Left renal pelvis (tissue), 4 donors: ENCODE data around the gene NFKBIZ. TPM values are rescaled to one million over a fixed set of nuclear protein-coding genes. Genes with fewer than 3 reads are reported as not detected.
A peak's percentile ranks its signal among the peaks of the same experiment; 100 is the strongest.

Experiments
- DNase-seq, 4 donors: peaks; one replicate each; pipeline ENCODE4 v3.0.0-alpha.2; 2013; ENCODE audit warnings: low read depth in 4 of 4, low spot score in 3 of 4
- polyA plus RNA-seq, 4 donors: library from polyadenylated mRNA; unstranded; fragments of 120-200 nt; gene quantifications; one replicate each; pipeline ENCODE4 v1.2.1, GENCODE V29; 2013; ENCODE audit not compliant: insufficient read length in 4 of 4

Gene NFKBIZ
- polyA plus RNA-seq, 4 donors: 5.2 to 70.8 (median 9.3) TPM

DNA sequence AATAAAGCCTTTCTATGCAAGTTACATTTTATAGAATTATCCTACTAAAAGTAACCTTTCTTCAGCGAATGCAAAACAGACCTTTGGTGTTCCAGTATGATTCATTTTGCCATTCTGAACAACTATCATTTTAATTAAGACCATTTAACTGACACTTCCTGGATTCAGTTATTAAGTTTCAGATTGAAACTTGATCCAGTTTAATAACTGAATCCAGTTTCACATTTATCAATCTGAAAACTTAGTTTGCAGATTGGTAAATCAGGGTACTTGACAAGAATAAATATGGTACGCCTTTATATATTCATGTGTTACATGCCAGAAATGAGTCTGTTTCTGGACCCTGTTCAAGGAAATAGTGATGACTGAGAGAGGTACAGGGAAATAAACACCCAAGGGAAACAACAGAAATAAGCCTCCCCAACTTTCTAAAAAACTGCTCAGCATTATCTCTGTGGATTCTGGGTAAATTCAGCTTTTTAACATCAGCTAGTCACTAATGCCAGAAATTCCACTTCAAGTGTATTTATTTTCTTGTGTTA is 23.3 kb upstream of the NFKBIZ start:
- no peak for DNase-seq

DNA sequence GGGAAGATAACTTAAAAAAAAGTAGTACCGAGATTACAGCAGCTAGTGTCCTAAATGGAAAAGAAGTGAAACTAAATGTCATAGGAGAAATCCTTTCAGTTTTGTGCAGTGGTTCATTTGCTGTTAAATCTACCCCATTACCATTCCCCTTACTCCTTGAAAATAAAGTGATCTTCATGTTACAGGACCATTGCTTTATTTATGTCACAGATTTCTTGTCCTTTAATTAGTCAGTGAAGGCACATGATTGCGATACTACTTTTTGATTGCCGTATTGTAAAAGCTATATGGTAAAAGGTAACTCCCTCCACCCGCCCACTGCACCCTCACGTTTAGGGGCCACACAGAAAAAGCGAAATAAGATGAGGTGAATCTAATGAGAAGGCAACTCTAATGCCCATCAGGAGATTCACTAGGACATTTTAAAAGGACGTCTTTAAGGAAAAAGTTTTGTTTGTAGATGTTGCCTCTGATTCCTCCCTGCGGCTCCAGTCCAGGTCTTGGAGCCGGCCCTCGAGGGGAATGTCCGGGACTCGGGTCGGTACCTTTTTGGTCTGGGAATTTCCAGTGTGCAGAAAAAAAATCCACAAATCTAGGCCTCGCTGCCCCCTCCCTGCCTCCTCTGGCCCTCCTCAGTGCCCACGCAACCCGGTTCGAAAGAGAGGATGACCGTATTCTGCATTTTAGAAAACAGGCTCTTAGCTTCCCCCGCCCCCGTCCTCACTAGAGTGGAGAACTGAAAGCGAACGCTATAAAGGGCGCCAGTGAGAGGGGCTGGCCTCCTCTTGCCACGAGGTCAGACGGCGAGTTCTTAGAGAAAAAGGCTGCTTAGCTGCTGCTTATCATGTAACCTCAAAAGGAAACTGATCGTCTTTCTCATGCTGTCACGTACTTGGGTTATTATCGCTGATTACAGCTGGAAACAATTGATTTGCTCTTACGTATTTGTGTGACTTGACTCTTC is 21.8 kb upstream of the NFKBIZ start:
- peak in 1 of 4 donors; percentile 65 for DNase-seq

DNA sequence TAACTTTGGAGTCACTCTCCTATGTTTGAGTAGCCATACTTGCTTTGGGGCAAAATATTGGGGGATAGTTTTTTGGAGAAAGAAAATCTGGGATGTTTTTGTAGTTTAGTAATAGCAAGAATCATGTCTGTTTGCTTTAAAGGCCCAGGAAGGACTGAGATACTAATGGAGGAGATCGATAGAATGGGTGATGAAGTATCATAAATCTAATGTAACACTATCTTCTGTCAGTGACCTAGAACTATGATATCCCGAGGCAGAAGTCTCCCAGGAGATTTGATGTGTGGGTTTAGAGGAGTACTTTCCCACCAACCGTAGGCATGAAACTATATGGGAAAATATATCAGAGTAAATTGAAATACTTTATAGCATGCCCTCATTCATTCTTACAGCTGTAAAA is 21.0 kb upstream of the NFKBIZ start:
- DNase-seq: no peak

DNA sequence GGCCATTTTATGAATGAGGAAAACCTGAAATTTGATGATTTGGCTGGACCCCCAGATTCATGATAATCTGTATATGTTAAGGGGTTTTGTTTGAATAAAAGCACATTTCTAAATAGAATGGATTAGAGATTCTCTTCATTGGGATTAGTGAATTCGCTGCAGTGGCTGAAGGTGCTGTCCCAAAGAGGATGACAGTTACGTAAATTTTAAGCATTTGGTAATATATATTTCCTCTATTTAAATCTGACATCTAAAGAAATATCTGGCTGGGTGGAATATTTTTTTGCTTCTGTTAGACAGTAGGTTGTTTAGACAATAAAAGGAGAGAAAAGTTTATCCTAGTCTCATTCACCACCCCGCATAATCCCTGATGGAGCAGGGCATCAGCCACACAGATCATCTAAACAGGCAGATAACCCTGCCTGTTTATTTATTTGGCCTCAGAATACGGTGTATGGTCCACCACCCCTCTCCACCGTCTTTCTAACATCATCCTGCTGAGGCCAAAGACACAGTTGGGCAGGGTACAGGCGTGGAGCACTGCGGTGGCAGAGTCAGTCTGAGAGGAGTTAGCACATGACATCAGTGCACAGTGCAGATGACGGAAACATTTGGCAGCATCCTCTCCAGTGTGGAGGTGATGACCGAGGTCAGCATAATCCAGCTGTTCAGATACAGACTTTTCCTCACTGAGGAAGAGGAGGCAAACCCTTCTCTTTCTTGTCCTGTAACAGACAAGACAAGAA is 20.4 kb upstream of the NFKBIZ start:
- DNase-seq: no peak

DNA sequence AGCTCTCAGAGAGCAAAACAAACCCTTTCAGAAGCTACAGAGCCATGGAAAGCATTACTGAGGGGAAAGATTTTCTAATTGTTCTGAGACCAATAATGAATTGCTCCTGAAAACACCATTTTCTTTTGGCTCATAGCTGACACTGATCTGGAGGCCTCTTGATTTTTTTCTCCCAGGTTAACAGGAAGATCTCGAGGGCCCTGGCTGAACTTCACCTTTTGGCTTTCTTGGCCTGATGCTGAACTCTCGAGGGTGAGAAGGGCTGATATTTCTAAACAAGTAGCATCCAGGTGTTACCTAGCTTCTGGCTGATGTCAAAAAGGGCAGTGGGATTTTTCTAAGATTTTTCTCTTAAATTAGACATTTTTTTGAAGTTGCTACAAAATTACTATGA is 19.9 kb upstream of the NFKBIZ start:
- DNase-seq: no peak

DNA sequence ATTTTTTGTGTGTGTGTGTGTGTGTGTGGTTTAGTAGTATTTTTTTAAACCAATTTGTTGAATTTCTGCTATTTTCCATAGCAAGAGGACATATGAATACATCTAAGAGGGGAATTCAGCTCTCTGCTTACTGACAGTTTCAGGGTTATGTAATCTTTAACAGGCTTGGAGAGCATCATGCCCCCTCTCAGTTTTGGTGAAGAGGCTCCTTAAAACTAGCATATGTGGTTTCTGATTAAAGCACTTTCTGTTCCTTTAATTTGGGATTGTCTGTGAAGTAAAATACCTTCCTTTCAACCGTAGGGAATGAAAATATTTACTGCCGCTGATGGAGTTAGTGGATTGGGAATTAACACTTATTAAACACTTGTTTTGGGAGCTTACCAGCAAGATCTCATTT is 19.4 kb upstream of the NFKBIZ start:
- no peak for DNase-seq

DNA sequence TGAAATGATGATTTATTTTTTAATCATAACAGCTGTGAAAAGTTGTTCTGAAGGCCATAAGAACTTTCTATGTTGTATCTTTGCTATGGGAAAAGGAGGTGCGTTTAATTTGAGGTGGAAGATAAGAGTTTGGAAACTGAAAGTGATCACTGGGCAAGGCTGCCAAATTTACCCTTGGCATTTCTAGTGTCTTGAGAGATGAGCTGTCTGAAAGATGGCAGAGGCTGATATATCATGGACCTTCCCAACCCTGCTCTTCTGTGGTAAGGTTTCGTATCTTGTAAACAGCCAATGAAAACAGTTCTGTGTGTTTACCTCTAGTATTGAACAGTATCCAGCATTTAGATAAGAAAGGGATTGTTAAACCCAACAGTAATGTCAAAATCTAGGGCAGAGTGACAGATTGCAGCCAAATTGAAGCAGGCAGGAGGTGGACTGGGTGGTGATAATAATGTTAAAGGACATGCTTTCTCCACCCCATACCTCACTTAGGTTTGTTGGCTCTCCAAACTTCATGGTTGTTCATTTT is 15.8 kb upstream of the NFKBIZ start:
- no peak for DNase-seq

DNA sequence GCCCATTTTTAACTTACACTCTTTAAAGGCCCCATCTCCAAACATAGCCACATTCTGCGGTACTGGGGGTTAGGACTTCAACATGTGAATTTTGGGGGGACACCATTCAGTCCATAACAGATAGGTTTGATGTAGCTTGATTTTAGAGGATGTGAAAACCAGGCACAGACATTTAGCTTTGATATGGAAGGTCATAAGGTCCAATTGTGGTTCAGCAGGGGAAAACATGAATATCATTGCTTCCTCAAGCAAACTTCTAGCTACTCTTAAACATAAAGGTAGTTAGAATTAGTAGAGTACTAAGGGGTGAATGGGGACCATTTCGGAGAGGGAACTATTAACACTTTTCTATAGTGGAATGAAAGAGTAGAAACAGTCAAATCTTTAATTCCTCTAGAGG is 13.6 kb upstream of the NFKBIZ start:
- no peak for DNase-seq

DNA sequence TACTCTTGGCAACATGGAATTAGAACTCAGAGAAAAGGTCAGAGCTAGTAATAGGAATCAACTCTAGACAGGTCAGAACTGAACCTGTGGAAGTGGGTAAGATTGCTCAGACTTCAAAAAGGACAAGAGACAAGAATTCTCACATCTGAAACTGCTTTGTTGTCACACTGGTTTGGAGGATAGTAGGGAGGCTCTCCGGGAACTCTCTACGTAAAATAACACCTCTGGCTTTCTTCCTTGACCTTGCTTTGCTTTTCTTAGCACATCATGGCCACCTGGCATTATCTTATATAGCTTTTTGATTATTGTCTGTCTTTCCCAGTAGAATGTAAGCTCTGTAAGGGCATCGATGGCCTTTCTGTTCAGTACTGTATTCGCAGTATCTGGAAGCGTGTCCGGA is 13.2 kb upstream of the NFKBIZ start:
- DNase-seq: no peak

DNA sequence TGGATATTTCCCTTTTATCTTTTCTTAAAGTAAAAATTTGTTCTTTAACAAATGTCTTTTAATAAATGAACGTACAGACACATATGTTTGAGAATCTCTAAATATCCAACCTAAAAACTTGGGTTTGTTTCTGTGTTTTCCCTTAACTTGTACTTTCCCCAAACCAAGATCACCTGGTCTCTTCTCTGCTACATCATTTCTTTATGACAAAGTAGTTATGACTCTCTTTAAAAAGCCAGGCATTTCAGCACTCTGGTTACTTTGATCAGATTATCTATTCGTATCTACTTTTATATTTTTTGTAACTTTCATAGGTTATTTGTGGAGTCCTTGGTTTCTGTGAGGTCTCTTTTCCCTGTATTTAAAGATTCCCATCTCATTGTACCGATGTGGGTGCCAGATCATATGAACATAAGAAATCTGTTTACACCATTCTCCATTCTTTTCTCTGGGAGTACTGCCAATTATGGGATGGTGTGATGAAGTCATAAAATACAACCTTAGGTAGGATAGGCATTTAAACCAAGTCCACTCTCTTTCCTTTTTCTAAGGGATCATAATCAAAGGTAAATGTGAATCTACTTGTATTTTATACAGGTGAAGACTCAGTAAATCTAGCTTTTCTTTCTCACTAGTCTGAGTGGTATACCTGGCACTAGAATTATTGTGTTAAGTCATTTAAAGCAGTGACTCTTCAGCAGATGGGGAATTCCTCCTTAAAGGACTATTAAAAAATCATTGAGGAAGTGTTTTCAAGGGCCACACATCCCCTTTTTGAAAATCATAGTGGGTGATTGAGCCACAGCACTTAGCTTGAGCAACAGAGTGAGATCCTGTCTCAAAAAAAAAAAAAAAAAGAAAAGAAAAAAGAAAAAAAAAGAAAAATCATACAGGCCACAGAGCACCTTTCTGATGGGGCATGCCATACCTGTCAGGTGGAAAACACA is 12.4 kb upstream of the NFKBIZ start:
- no peak for DNase-seq

DNA sequence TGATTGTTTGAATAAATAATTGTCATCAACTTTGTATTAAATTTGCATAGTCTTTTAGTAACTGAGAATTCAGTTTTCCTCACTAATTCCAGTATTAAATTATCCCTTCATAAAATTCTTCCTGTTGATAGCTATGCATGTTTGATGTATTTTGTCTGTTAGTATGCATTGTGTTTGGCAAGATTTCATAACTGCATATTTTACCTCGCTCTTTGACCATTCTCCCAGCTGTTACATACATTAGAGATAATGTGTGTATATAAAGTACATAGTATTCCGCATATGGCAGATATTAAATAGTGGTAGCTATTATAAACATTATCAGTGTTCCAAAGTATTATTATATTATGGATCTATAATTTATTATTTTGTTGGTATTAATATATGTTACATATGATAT is 10.6 kb upstream of the NFKBIZ start:
- DNase-seq: no peak

DNA sequence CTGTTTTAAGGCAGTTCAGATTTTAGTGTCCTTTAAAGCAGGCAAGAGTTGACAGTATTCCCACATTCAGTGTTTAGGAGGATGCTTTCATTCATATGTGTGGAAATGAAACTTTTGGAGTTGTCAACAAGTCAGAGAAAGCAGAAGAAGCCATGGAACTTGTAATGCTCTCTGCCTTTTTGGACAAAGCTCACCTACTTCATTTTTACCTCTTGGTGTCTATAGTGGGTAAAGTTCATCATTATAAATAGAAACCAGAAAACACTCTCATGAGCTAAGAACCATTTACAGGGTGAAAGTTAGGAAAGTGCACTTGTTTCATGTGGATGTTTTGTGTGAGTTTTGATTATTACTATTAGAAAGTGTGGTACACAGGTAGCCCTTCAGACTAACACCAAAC is 9.2 kb upstream of the NFKBIZ start:
- no peak for DNase-seq

DNA sequence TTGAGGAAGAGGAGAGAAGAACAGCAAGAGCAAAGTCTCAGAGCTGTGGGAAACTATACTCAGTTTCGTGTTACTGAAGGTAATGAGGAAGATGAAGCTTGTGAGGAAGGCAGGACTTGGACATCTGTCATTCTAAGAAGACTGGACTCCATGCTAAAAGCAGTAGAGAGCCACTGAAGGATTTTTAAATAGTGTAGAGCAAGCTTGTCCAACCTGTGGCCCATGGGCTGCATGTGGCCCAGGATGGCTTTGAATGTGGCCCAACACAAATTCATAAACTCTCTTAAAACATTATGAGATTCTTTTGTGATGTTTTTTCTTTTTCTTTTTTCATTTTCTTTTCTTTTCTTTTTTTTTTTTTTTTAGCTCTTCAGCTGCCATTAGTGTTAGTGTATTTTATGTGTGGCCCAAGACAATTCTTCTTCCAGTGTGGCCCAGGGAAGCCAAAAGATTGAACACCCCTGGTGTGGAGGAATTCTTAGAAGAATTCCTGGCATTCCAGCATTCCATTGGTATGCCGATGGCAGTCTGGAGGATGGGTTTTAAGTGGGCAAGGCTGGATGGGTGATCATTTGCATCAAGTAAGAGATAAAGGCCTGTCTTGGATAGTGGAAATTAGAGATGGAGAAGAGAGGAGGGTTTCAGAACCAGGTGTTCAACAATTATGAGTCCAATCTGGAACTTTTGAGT is 6.9 kb upstream of the NFKBIZ start:
- DNase-seq: no peak

DNA sequence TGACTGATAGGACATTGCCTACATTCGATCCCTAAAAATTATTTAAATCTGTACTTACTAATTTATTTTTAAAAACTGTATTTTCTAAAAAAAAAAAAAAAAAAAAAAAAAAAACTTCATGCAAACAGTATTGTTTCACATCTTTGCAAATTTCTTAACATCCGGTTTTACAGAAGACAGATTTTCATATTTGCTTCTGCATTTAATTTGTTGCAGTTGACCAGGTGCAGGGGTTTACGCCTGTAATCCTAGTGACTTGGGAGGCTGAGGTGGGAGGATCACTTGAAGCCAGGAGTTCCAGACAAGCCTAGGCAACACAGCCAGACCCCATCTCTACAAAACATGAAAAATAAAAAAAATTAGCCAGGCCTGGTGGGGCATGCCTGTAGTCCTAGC is 6.4 kb upstream of the NFKBIZ start:
- no peak for DNase-seq

DNA sequence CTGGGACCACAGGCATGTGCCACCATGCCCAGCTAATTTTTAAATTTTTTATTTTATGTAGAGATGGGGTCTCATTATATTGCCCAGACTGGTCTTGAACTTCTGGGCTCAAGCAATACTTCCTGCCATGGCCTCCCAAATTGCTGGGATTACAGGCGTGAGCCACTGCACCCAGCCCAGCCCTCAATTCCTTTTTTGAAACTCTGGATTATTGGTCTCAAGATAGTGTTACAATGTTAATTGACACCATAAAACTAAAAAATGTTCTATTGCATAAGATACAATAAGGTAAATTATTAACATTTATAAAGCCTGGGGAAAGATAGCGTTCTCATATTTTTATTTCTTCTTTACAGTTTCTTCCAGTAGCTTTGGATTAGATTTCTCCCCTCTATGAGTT is 3.9 kb upstream of the NFKBIZ start:
- DNase-seq: no peak

DNA sequence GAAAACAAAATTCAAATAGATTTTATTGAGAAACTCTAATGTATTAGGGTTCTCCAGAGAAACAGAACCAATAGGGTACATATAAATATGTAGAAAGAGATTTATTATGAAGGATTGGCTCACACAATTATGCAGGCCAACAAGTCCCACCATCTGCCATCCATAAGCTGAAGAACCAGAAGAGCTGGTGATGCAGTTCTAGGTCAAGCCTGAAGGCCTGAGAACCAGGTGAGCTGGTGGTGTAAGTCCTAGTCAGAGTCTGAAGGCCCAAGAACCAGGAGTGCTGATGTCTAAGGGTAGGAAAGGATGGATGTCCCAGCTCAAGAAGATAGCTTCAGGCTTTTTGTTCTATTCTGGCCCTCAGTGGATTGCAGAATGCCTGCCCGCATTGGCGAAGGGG is 2.6 kb upstream of the NFKBIZ start:
- DNase-seq: no peak

DNA sequence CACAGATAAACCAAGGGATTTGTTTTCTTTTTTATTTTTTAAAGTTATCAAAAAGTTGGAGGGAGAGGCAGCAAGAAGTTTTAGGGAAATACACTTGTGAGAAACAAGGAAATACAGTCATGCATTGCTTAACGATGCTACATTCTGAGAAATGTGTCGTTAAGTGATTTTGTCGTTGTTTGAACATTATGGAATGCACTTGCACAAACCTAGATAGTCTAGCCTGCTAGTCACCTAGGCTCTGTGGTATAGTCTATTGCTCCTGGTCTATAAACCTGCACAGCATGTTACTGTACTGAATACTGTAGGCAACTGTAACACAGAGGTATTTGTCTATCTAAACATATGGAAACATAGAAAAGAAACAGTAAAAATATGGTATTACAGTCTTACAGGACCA is 2.0 kb upstream of the NFKBIZ start:
- DNase-seq: no peak

DNA sequence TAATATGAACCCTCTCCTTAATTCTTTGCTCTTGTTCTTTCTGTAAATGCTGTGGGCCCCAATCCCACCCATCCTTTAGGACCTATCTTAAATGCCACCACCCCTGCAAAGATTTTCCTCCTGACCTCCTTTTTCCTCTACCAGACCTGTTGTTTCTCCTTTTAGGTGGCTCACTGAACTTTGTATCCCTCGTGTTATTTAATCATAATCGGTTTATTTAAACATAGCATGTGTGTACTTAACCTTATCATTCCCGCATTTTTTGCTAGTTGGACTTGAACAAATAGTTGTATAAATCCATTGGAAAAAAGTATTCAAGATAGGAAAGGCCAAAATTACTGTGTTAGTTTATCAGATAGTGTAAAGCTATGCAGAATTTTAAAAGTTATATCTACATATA is 988 bp upstream of the NFKBIZ start:
- DNase-seq: no peak

DNA sequence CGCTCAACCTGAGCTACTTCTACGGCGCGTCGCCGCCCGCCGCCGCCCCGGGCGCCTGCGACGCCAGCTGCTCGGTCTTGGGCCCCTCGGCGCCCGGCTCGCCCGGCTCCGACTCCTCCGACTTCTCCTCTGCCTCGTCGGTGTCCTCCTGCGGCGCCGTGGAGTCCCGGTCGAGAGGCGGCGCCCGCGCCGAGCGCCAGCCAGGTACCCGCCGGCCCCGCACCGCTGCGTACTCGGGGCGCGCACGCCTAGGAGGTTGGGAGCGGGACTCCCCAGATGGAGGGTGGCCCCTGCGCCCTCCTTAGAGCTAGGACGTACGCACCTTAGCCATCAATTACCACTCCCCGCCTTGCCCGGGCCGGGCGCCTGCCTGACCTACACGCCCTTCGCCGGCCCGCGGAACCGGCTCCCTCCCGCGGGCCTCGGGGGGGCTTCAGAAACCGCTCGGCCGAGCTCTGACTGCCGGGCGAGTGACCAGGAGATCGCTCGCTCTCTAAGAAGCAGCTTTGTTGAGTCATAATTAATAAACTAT is 466 bp downstream of the NFKBIZ start:
- peak in 1 of 4 donors; percentile 10 for DNase-seq
